ENCODE data around the gene LSM10. TPM values are rescaled to one million over a fixed set of nuclear protein-coding genes. Genes with fewer than 3 reads are reported as not detected.

The LSM10 gene
- total and polyA plus RNA-seq, 9 of the 15 experiments (the other 6 are each of a cell fraction or from before 2014, with no cell fraction given) = 13.2 to 146 (median 68.9) TPM

DNA sequence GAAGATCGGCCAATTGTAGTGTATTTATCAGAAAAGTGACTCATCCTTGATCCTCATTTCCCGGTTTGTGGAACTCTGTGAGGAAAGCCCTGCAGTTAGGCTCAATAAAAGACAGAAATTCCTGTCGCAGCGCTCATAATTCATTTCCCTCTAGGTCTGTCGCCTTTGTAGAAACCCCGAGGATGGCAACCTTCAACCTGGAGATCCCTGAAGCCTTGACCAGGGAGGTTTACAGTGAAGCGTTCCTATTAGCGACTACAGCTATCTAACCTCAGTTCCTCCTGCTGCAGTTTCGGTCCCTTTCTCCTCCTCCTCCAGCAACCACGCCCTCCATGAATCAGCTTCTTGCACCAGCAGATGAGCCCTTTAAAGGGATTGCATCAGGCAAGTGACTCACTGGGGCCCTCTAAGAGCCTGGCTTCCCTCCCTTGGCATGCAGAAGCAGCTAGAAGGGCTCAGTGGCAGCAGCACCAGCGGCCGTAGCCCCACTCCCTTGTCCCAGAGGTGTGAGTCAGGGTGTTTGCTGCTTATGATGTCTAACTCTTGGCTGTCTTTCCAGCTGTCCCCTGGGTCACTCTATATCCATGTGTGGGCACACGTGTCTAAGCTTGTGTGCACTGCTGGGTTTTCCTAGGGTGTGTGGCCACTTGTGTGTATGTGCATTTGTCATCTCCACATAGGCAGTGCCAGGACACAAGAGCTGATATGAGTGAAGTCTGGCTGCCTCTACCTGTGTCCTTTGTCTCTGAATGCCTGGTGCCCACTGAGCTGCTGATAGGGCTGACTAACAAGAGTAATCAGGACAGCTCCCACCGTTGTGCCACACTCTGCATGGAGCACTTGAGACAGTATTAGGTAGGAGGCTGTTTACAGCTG is 11.2 kb downstream of the LSM10 start (continued):
- TF ChIP-seq MGA (IDR thresholded peaks at IDR 0.05) (peak; percentile 81), ZBTB8A (IDR thresholded peaks at IDR 0.05; ENCODE audit: partially characterized antibody) (no peak), PTRF (tag; IDR thresholded peaks at IDR 0.05) (peak; percentile 66), TCF7 (IDR thresholded peaks at IDR 0.05; ENCODE audit: borderline replicate concordance) (0 out of 2 replicates have a peak, but pooled peaks have one; percentile 51), CHCHD3 (CRISPR knock-in tag; IDR thresholded peaks at IDR 0.05) (no peak), ZNF324 (CRISPR knock-in tag; IDR thresholded peaks at IDR 0.05) (peak; percentile 62), NBN (IDR thresholded peaks at IDR 0.05; ENCODE audit: low read depth) (peak; percentile 98), FUS (optimal IDR thresholded peaks at IDR 0.05; ENCODE audit: low read depth, low read length) (no peak)
- TF ChIP-seq, protein P1, sequence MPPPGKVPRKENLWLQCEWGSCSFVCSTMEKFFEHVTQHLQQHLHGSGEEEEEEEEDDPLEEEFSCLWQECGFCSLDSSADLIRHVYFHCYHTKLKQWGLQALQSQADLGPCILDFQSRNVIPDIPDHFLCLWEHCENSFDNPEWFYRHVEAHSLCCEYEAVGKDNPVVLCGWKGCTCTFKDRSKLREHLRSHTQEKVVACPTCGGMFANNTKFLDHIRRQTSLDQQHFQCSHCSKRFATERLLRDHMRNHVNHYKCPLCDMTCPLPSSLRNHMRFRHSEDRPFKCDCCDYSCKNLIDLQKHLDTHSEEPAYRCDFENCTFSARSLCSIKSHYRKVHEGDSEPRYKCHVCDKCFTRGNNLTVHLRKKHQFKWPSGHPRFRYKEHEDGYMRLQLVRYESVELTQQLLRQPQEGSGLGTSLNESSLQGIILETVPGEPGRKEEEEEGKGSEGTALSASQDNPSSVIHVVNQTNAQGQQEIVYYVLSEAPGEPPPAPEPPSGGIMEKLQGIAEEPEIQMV (tag; conservative IDR thresholded peaks at IDR 0.05; ENCODE audit: low read depth) = peak; percentile 56; the same call in 1 of the 2 replicates
- TF ChIP-seq, protein P2, sequence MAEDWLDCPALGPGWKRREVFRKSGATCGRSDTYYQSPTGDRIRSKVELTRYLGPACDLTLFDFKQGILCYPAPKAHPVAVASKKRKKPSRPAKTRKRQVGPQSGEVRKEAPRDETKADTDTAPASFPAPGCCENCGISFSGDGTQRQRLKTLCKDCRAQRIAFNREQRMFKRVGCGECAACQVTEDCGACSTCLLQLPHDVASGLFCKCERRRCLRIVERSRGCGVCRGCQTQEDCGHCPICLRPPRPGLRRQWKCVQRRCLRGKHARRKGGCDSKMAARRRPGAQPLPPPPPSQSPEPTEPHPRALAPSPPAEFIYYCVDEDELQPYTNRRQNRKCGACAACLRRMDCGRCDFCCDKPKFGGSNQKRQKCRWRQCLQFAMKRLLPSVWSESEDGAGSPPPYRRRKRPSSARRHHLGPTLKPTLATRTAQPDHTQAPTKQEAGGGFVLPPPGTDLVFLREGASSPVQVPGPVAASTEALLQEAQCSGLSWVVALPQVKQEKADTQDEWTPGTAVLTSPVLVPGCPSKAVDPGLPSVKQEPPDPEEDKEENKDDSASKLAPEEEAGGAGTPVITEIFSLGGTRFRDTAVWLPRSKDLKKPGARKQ (CRISPR knock-in tag; IDR thresholded peaks at IDR 0.05) = no peak

Data from K562 (cell line).